EL (cell line): ENCODE results near the gene NLN.
"Not testable (repeated sequence)": the region's sequence is repeated elsewhere in the genome, so short reads cannot be mapped to it uniquely, and the experiment has no call there.

Experiments used
- DNase-seq: peaks from one replicate; pipeline ENCODE4 v3.0.0-alpha.2; 2016

The NLN gene

GRCh38 chr5:65837139-65837538 lies 115.1 kb downstream of the NLN start:
- peak; percentile 80 for DNase-seq

- DNase-seq = not testable (repeated sequence)
Measured at GRCh38 chr5:65839170-65839569, 117.2 kb downstream of the NLN start.

GRCh38 chr5:65840071-65840470 lies 118.1 kb downstream of the NLN start:
- DNase-seq = no peak

- DNase-seq = not testable (repeated sequence)
Measured at GRCh38 chr5:65844763-65845162, 122.8 kb downstream of the NLN start.

- DNase-seq = no peak
Measured at GRCh38 chr5:65846101-65846500, 124.1 kb downstream of the NLN start.

GRCh38 chr5:65847019-65847418 lies 125.0 kb downstream of the NLN start:
- DNase-seq = not testable (repeated sequence)

GRCh38 chr5:65849918-65850317 lies 127.9 kb downstream of the NLN start:
- not testable (repeated sequence) for DNase-seq

GRCh38 chr5:65854925-65855324 lies 132.9 kb downstream of the NLN start:
- no peak for DNase-seq

GRCh38 chr5:65855766-65856315 lies 133.8 kb downstream of the NLN start:
- DNase-seq = no peak

- DNase-seq = no peak
Measured at GRCh38 chr5:65856520-65856919, 134.5 kb downstream of the NLN start.

GRCh38 chr5:65858316-65858715 lies 136.3 kb downstream of the NLN start:
- DNase-seq = peak; percentile 50

- peak; percentile 99 for DNase-seq
Measured at GRCh38 chr5:65861830-65862241, 139.8 kb downstream of the NLN start.

- peak; percentile 66 for DNase-seq
Measured at GRCh38 chr5:65862384-65862783, 140.4 kb downstream of the NLN start.

GRCh38 chr5:65863747-65864146 lies 141.7 kb downstream of the NLN start:
- DNase-seq = no peak

GRCh38 chr5:65866837-65867521 lies 145.0 kb downstream of the NLN start:
- DNase-seq = no peak

- DNase-seq = peak; percentile 38
Measured at GRCh38 chr5:65867542-65868195, 145.7 kb downstream of the NLN start.

GRCh38 chr5:65868509-65868908 lies 146.5 kb downstream of the NLN start:
- DNase-seq = no peak

GRCh38 chr5:65871182-65871581 lies 149.2 kb downstream of the NLN start:
- DNase-seq = peak; percentile 88

GRCh38 chr5:65871776-65872175 lies 149.8 kb downstream of the NLN start:
- DNase-seq = not testable (repeated sequence)

GRCh38 chr5:65873181-65873750 lies 151.3 kb downstream of the NLN start:
- peak; percentile 74 for DNase-seq

- peak; percentile 57 for DNase-seq
Measured at GRCh38 chr5:65874241-65874640, 152.2 kb downstream of the NLN start.

- no peak for DNase-seq
Measured at GRCh38 chr5:65876496-65876895, 154.5 kb downstream of the NLN start.

- no peak for DNase-seq
Measured at GRCh38 chr5:65876970-65877369, 155.0 kb downstream of the NLN start.
